Loucy (cell line): ENCODE results near the gene ASB7.
"Not testable (repeated sequence)": the region's sequence is repeated elsewhere in the genome, so short reads cannot be mapped to it uniquely, and the experiment has no call there.

Experiments used
- H2AFZ ChIP-seq: fragments of 200-600 bp; sonication (generic); 2 replicates; pipeline ENCODE4 v1.6.0; 2016; ENCODE audit warnings: antibody characterized with exemption, mild to moderate bottlenecking, low read length, moderate library complexity
- H3F3A ChIP-seq: fragments of 200-600 bp; 2 replicates; pipeline ENCODE4 v1.6.0; 2016; ENCODE audit warnings: antibody characterized with exemption, low read depth, mild to moderate bottlenecking
- H3K27me3 ChIP-seq: fragments of 200-600 bp; sonication (generic); 2 replicates; pipeline ENCODE4 v1.6.1; 2014; ENCODE audit warnings: low read length, mild to moderate bottlenecking; ENCODE audit not compliant: insufficient read depth, poor library complexity, severe bottlenecking
- H3K36me3 ChIP-seq: fragments of 200-600 bp; sonication (generic); 2 replicates; pipeline ENCODE4 v1.6.1; 2016; ENCODE audit warnings: low read length; ENCODE audit not compliant: insufficient read depth
- H3K4me1 ChIP-seq: fragments of 200-600 bp; sonication (generic); 2 replicates; pipeline ENCODE4 v1.5.1; 2014; ENCODE audit warnings: low read length, mild to moderate bottlenecking; ENCODE audit not compliant: insufficient read depth, poor library complexity, severe bottlenecking
- H3K4me2 ChIP-seq: fragments of 200-600 bp; sonication (generic); 2 replicates; pipeline ENCODE4 v1.6.0; 2014; ENCODE audit warnings: antibody characterized with exemption, low read length, low read depth, mild to moderate bottlenecking; ENCODE audit not compliant: poor library complexity, severe bottlenecking
- H3K4me3 ChIP-seq: fragments of 200-600 bp; sonication (generic); 2 replicates; pipeline ENCODE4 v1.5.1; 2014; ENCODE audit warnings: low read length, mild to moderate bottlenecking, mixed read lengths; ENCODE audit not compliant: poor library complexity, severe bottlenecking
- H3K79me2 ChIP-seq: fragments of 200-600 bp; sonication (generic); 2 replicates; pipeline ENCODE4 v1.6.1; 2014; ENCODE audit warnings: low read length; ENCODE audit not compliant: insufficient read depth
- H3K9ac ChIP-seq: fragments of 200-600 bp; sonication (generic); 2 replicates; pipeline ENCODE4 v1.6.0; 2014; ENCODE audit warnings: mild to moderate bottlenecking, low read depth, low read length, moderate library complexity; ENCODE audit not compliant: poor library complexity, severe bottlenecking
- H3K9me2 ChIP-seq: fragments of 200-600 bp; sonication (generic); replicated peaks from 2 replicates; pipeline ENCODE4 v1.6.1; 2016; ENCODE audit warnings: low read depth, low read length, mixed read lengths
- H3K9me3 ChIP-seq: fragments of 200-600 bp; sonication (generic); 2 replicates; pipeline ENCODE4 v1.6.1; 2014; ENCODE audit warnings: mild to moderate bottlenecking, antibody characterized with exemption, low read length, low read depth; ENCODE audit not compliant: insufficient read depth
- H4K20me1 ChIP-seq: fragments of 200-600 bp; sonication (generic); 2 replicates; pipeline ENCODE4 v1.6.0; 2014; ENCODE audit warnings: antibody characterized with exemption, low read length, mild to moderate bottlenecking; ENCODE audit not compliant: insufficient read depth, poor library complexity, severe bottlenecking
- CTCF ChIP-seq: fragments of 200-600 bp; sonication (generic); conservative IDR thresholded peaks from 2 replicates; pipeline ENCODE4 v1.5.1; 2014; ENCODE audit warnings: mild to moderate bottlenecking, antibody characterized with exemption, low read length
- EZH2phosphoT487 ChIP-seq: fragments of 200-600 bp; IDR thresholded peaks from 2 replicates; pipeline ENCODE4 v1.6.1; 2018; ENCODE audit warnings: antibody characterized with exemption, mild to moderate bottlenecking, moderate library complexity, borderline replicate concordance

ASB7 gene

GRCh38 chr15:100573526-100573925 is 28.9 kb upstream of the ASB7 start:
- no peak overlapping the region for H3K9ac ChIP-seq
- no peaks in the 10 kb centered on the region for H4K20me1 ChIP-seq
- H3K27me3 ChIP-seq = no peaks in the 10 kb centered on the region
- no peaks in the 10 kb centered on the region for H3K9me2 ChIP-seq
- H3F3A ChIP-seq = no peaks in the 10 kb centered on the region
- H2AFZ ChIP-seq = no peak overlapping the region
- no peaks in the 10 kb centered on the region for H3K79me2 ChIP-seq
- no peak overlapping the region for H3K4me3 ChIP-seq
- no peaks in the 10 kb centered on the region for H3K9me3 ChIP-seq
- TF ChIP-seq CTCF = no peak
- TF ChIP-seq EZH2phosphoT487 = no peak
- no peaks in the 10 kb centered on the region for H3K4me1 ChIP-seq
- H3K4me2 ChIP-seq = no peak overlapping the region
- H3K36me3 ChIP-seq = peaks cover 37% of the 10 kb centered on the region; the same call in 1 of the 2 replicates

GRCh38 chr15:100580414-100580813 is 22.0 kb upstream of the ASB7 start:
- H3K4me2 ChIP-seq = no peak overlapping the region
- no peaks in the 10 kb centered on the region for H3K9me2 ChIP-seq
- no peak overlapping the region for H2AFZ ChIP-seq
- H3K4me1 ChIP-seq = no peaks in the 10 kb centered on the region
- H3K9ac ChIP-seq = no peak overlapping the region
- no peaks in the 10 kb centered on the region for H3K36me3 ChIP-seq
- H4K20me1 ChIP-seq = no peaks in the 10 kb centered on the region
- H3K27me3 ChIP-seq = no peaks in the 10 kb centered on the region
- TF ChIP-seq EZH2phosphoT487 (no peak), CTCF (no peak)
- H3F3A ChIP-seq = no peaks in the 10 kb centered on the region
- H3K4me3 ChIP-seq = no peak overlapping the region
- H3K79me2 ChIP-seq = no peaks in the 10 kb centered on the region
- no peaks in the 10 kb centered on the region for H3K9me3 ChIP-seq

- H2AFZ ChIP-seq = no peak overlapping the region
- peaks cover 12% of the 10 kb centered on the region; the same call in 1 of the 2 replicates for H3K79me2 ChIP-seq
- H3K4me1 ChIP-seq = no peaks in the 10 kb centered on the region
- H3K9me2 ChIP-seq = no peaks in the 10 kb centered on the region
- TF ChIP-seq EZH2phosphoT487 (no peak), CTCF (no peak)
- no peak overlapping the region for H3K4me2 ChIP-seq
- no peaks in the 10 kb centered on the region for H3K36me3 ChIP-seq
- H3K9me3 ChIP-seq = peaks cover 20% of the 10 kb centered on the region
- H4K20me1 ChIP-seq = no peaks in the 10 kb centered on the region
- no peak overlapping the region for H3K4me3 ChIP-seq
- no peaks in the 10 kb centered on the region for H3F3A ChIP-seq
- H3K27me3 ChIP-seq = no peaks in the 10 kb centered on the region
- H3K9ac ChIP-seq = no peak overlapping the region
These were observed 13.6 kb upstream of the ASB7 start for GRCh38 chr15:100588638-100589242.

- H3K9me2 ChIP-seq, H3K9ac ChIP-seq, H4K20me1 ChIP-seq, H2AFZ ChIP-seq, H3K4me3 ChIP-seq, H3K36me3 ChIP-seq, H3K4me1 ChIP-seq, H3K4me2 ChIP-seq, H3K27me3 ChIP-seq, H3F3A ChIP-seq: not testable (repeated sequence)
- peaks cover 18% of the 10 kb centered on the region; the same call in 1 of the 2 replicates for H3K79me2 ChIP-seq
- H3K9me3 ChIP-seq = peaks cover 20% of the 10 kb centered on the region
These were observed 11.2 kb upstream of the ASB7 start for GRCh38 chr15:100591163-100591562.
